Adrenal gland (tissue), 12 donors: ENCODE data around the gene CAPN15. TPM values are rescaled to one million over a fixed set of nuclear protein-coding genes. Genes with fewer than 3 reads are reported as not detected.

Source experiments
- DNase-seq, 7 donors: peaks; one replicate each; pipeline ENCODE4 v3.0.0-alpha.2; 2019 to 2020
- H3K27ac ChIP-seq, 5 donors: fragments of 200-600 bp; sonication (generic) in 4 of 5; 1 replicate in 3 of 5; 2 replicates in 2 of 5; pipeline versions ENCODE4 v1.5.1 to v1.8.0; 2016 to 2020; ENCODE audit warnings: mild to moderate bottlenecking in 1 of 5
- H3K27me3 ChIP-seq: fragments of 200-600 bp; 2 replicates; pipeline ENCODE4 v1.8.0; 2021
- H3K36me3 ChIP-seq, 2 donors: fragments of 200-600 bp; replicated peaks in 1 of 2; 1 replicate in 1 of 2; 2 replicates in 1 of 2; pipeline versions ENCODE4 v1.5.1 to v1.8.0; 2018 to 2022
- H3K4me1 ChIP-seq, 2 donors: fragments of 200-600 bp; replicated peaks in 1 of 2; 1 replicate in 1 of 2; 2 replicates in 1 of 2; pipeline versions ENCODE4 v1.5.1 to v1.8.0; 2018 to 2021
- H3K4me3 ChIP-seq, 4 donors: fragments of 200-600 bp; sonication (generic) in 3 of 4; one replicate each; pipeline ENCODE4 v1.5.1; 2016 to 2018
- H3K9me3 ChIP-seq, 3 donors: fragments of 200-600 bp; sonication (generic) in 1 of 3; replicated peaks in 1 of 3; 1 replicate in 2 of 3; 2 replicates in 1 of 3; pipeline versions ENCODE4 v1.5.1 to v1.8.0; 2016 to 2021
- CTCF ChIP-seq, 6 experiments: fragments of 450-650 bp in 4 of 6; fragments of 200-600 bp in 2 of 6; sonication (generic) in 1 of 6; IDR thresholded peaks; 1 replicate in 5 of 6; 2 replicates in 1 of 6; pipeline versions ENCODE4 v1.5.1 to v1.8.0; 2016 to 2021; ENCODE audit warnings: antibody characterized with exemption in 6 of 6, mild to moderate bottlenecking in 2 of 6, moderate library complexity in 1 of 6
- POLR2A ChIP-seq, 2 donors: fragments of 450-650 bp; IDR thresholded peaks; one replicate each; pipeline ENCODE4 v1.6.1; 2017; ENCODE audit warnings: antibody characterized with exemption in 2 of 2, mild to moderate bottlenecking in 2 of 2, moderate library complexity in 1 of 2
- WGBS, 4 donors: extraction: QIAGEN DNeasy Blood & Tissue Kit in 2 of 4; methylation state at CpG; one replicate each; pipeline versions ENCODE4 v1.1.5 to v1.1.7; 2013 to 2017; 5-methylcytosine and 5-hydroxymethylcytosine counted together
- intact Hi-C, 2 donors: fragments of 100-400 bp; cut with DNase I; formaldehyde crosslinking; loops; one replicate each; pipeline versions ENCODE4 v1.14.1 to v1.15.0; 2022 to 2023
- polyA plus RNA-seq, 3 donors: library from polyadenylated mRNA; stranded (reverse); fragments of 200-250 nt in 2 of 3; fragments of 350-450 nt in 1 of 3; fragmentation: Illumina TruSeq in 1 of 3; extraction: RNeasy Lipid Tissue Mini Kit (QIAGEN cat#74804) in 1 of 3; gene quantifications; one replicate each; pipeline ENCODE4 v1.2.3, GENCODE V29; 2013 to 2014
- total RNA-seq, 9 donors: library from RNA; depleted of rRNA in 4 of 9; stranded (reverse); fragments of >200 nt in 4 of 9; fragments of 120-200 nt in 1 of 9; fragmentation: NEBNext Ultra II Directional in 1 of 9; extraction: Animal tissue kit (Norgen Biotek cat#: 25700) in 1 of 9; gene quantifications; one replicate each; pipeline versions ENCODE4 v1.1.0 to v1.2.4, GENCODE V29; 2013 to 2023
- donor health status: healthy with polysubstance abuse.
- donor health status: Bipolar disorder and iron deficiency.
- donor health status: DM: yes; HTN: yes; CAD: no.
- donor health status: DM: no; HTN: no; CAD: no.
- donor health status: DM: no; HTN: no; CAD: no.
- donor health status: DM: yes; HTN: yes; CAD: no.

Gene CAPN15
- total and polyA plus RNA-seq, 12 donors, result 2.3 to 91.8 (median 43.0) TPM

GRCh38 chr16:552171-552570, 24.7 kb downstream of the CAPN15 start:
- Histone ChIP-seq H3K4me3 (no peak overlapping the region), H3K27ac (no peak overlapping the region), H3K4me1 (peaks cover 0 to 9% of the 10 kb centered on the region in 2 donors), H3K9me3 (no peaks in the 10 kb centered on the region), H3K36me3 (peaks cover 0 to 33% of the 10 kb centered on the region in 2 donors), H3K27me3 (no peaks in the 10 kb centered on the region)
- intact Hi-C loops, result no loop called here
- 95 to 97% methylated on average over 31 to 35 of the region's 35 CpGs; no CpG with 5 or more reads in 2 of the 4 donors for WGBS, 4 donors
- TF ChIP-seq CTCF (IDR thresholded peaks at IDR 0.05) (no peak), POLR2A (IDR thresholded peaks at IDR 0.05) (no peak)
- no peak for DNase-seq

GRCh38 chr16:553601-554296, 26.2 kb downstream of the CAPN15 start:
- H3K27ac ChIP-seq, result no peak overlapping the region
- intact Hi-C loops, result no loop called here

GRCh38 chr16:554297-554621, 26.7 kb downstream of the CAPN15 start:
- Histone ChIP-seq H3K4me1 (peaks cover 0 to 6% of the 10 kb centered on the region in 2 donors), H3K9me3 (no peaks in the 10 kb centered on the region), H3K27me3 (peaks cover 8% of the 10 kb centered on the region), H3K27ac (no peak overlapping the region), H3K4me3 (no peak overlapping the region), H3K36me3 (peaks cover 0 to 27% of the 10 kb centered on the region in 2 donors)
- TF ChIP-seq POLR2A (IDR thresholded peaks at IDR 0.05) (no peak), CTCF (IDR thresholded peaks at IDR 0.05) (no peak)
- intact Hi-C loops, result no loop called here
- DNase-seq, result no peak
- WGBS, 4 donors, result 77 to 87% (median 81%) methylated on average over 10 to 11 of the region's 11 CpGs

More at GRCh38 chr16:553601-554296, 26.2 kb downstream of the CAPN15 start:
- peaks cover 0 to 31% of the 10 kb centered on the region in 2 donors for H3K36me3 ChIP-seq
- 90 to 94% (median 93%) methylated on average over 8 to 33 of the region's 33 CpGs; no CpG with 5 or more reads in 1 of the 4 donors for WGBS, 4 donors
- DNase-seq, result no peak
- H3K4me3 ChIP-seq, result no peak overlapping the region
- H3K4me1 ChIP-seq, result peaks cover 0 to 6% of the 10 kb centered on the region in 2 donors
- TF ChIP-seq CTCF (IDR thresholded peaks at IDR 0.05) (no peak), POLR2A (IDR thresholded peaks at IDR 0.05) (no peak)
- no peaks in the 10 kb centered on the region for H3K9me3 ChIP-seq
- peaks cover 2% of the 10 kb centered on the region for H3K27me3 ChIP-seq

DNA sequence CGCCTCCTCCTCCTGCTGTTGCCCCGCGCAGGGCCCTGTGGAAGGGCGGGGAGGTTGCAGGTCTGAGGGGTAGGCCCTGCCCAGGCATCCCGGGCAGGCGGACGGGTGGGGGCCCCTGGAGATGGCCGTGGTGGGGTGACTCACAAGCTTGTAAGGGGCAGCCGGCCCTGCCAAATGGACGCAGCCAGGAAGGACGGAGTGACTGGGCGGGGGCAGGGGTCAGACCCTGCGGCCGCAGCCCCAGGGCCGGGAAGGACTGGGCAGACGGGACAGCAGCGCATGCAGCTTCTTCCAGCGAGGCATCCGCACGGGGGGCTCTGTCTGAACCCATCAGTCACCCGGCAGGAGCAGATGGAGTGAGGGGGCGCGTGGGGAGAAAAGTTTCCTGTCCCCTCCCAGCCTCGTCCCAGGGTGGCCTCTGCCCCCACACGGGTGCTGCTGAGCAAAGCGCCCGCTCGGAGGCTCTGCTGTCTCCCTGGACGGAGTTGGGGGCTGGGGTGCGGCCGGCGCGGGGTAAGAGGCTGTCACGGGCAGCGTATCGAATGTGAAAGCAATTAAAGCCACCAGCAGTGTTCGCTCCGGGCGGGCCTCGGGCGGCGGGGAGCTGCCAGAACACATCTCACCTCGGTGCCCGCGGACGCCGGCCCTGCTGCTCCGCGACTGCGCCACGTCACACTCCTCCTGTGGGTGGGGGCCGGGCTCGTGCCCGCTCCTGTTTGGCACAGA, 27.3 kb downstream of the CAPN15 start:
- no peaks in the 10 kb centered on the region for H3K9me3 ChIP-seq
- peaks cover 13% of the 10 kb centered on the region for H3K27me3 ChIP-seq
- H3K4me3 ChIP-seq, result no peak overlapping the region
- 45 to 77% (median 75%) methylated on average over 16 to 54 of the region's 54 CpGs for WGBS, 4 donors
- no peak overlapping the region for H3K27ac ChIP-seq
- peaks cover 0 to 6% of the 10 kb centered on the region in 2 donors for H3K4me1 ChIP-seq
- intact Hi-C loops, result no loop called here
- DNase-seq, result peak in 4 of 7 donors; percentile 58 to 75 (median 71)
- H3K36me3 ChIP-seq, result peaks cover 0 to 21% of the 10 kb centered on the region in 2 donors
- no peak for TF ChIP-seq POLR2A (IDR thresholded peaks at IDR 0.05)
